ENCODE data around the gene RAP2C. TPM values are rescaled to one million over a fixed set of nuclear protein-coding genes. Genes with fewer than 3 reads are reported as not detected.

RAP2C gene
- total and polyA plus RNA-seq, 12 donors = 7.6 to 27.7 (median 16.5) TPM

GRCh38 chrX:132258509-132258908 lies 39.3 kb upstream of the RAP2C start:
- Histone ChIP-seq H3K4me1 (no peaks in the 10 kb centered on the region), H3K4me3 (no peak overlapping the region), H3K27ac (no peak overlapping the region), H3K27me3 (peaks cover 0 to 4% (median 0%) of the 10 kb centered on the region in 7 donors), H3K36me3 (no peaks in the 10 kb centered on the region), H3K9me3 (peaks cover 0 to 5% (median 0%) of the 10 kb centered on the region in 11 donors)
- ATAC-seq (no peak), DNase-seq (no peak)
- no peak for TF ChIP-seq CTCF (IDR thresholded peaks at IDR 0.05)
- 95 to 97% methylated on average over 1 of the region's 1 CpG for WGBS, 2 donors
- intact Hi-C loops (cut with DNase I) = no loop called here

- Histone ChIP-seq H3K4me3 (no peak overlapping the region), H3K27me3 (peaks cover 0 to 14% (median 0%) of the 10 kb centered on the region in 7 donors), H3K27ac (no peak overlapping the region), H3K4me1 (no peaks in the 10 kb centered on the region), H3K9me3 (peaks cover 0 to 5% (median 0%) of the 10 kb centered on the region in 11 donors), H3K36me3 (no peaks in the 10 kb centered on the region)
- TF ChIP-seq CTCF (IDR thresholded peaks at IDR 0.05) = no peak
- WGBS, 2 donors = 86 to 91% methylated on average over 2 of the region's 2 CpGs
- no peak for DNase-seq
- ATAC-seq = no peak
- intact Hi-C loops (cut with DNase I) = no loop called here
These were observed 37.9 kb upstream of the RAP2C start for GRCh38 chrX:132257116-132257515.

GRCh38 chrX:132236121-132236520 lies 16.9 kb upstream of the RAP2C start:
- WGBS, 2 donors = 96% methylated on average over 5 of the region's 5 CpGs
- intact Hi-C loops (cut with DNase I) = no loop called here
- Histone ChIP-seq H3K9me3 (no peaks in the 10 kb centered on the region), H3K36me3 (no peaks in the 10 kb centered on the region), H3K4me3 (no peak overlapping the region), H3K4me1 (no peaks in the 10 kb centered on the region), H3K27me3 (peaks cover 0 to 10% (median 0%) of the 10 kb centered on the region in 7 donors), H3K27ac (no peak overlapping the region)
- ATAC-seq = no peak
- no peak for TF ChIP-seq CTCF (IDR thresholded peaks at IDR 0.05)
- no peak for DNase-seq

- WGBS, 2 donors = 93 to 98% methylated on average over 5 of the region's 5 CpGs
- no peak overlapping the region for H3K27ac ChIP-seq
- no peak for TF ChIP-seq CTCF (IDR thresholded peaks at IDR 0.05)
- H3K9me3 ChIP-seq = no peaks in the 10 kb centered on the region
- no peak for ATAC-seq
- intact Hi-C loops (cut with DNase I) = no loop called here
- no peak for DNase-seq
- H3K4me1 ChIP-seq = no peaks in the 10 kb centered on the region
- H3K27me3 ChIP-seq = peaks cover 0 to 10% (median 0%) of the 10 kb centered on the region in 7 donors
- H3K36me3 ChIP-seq = no peaks in the 10 kb centered on the region
- no peak overlapping the region for H3K4me3 ChIP-seq
These were observed 16.2 kb upstream of the RAP2C start for GRCh38 chrX:132235488-132235887.

All from heart right ventricle (tissue), 16 donors.